Measurements from ENCODE around the gene ARHGAP26. TPM values are rescaled to one million over a fixed set of nuclear protein-coding genes. Genes with fewer than 3 reads are reported as not detected.

The ARHGAP26 gene
- total RNA-seq, 1 experiment from 2014 or later: 34.5 TPM

- Histone ChIP-seq H3K4me3 (replicated peaks in 1 of 2; ENCODE audit: low read depth in 1 of 2, low read length in 2 of 2) (no peak overlapping the region), H3K4me2 (ENCODE audit: low read length) (no peak overlapping the region), H3K27ac (ENCODE audit: low read depth, low read length) (no peak overlapping the region), H3K9me2 (ENCODE audit: insufficient read depth) (no peaks in the 10 kb centered on the region), H3K9me3 (ENCODE audit: control insufficient read depth in 1 of 2, insufficient read depth in 1 of 2, low read depth in 1 of 2, low read length in 2 of 2) (no peaks in the 10 kb centered on the region), H4K20me1 (ENCODE audit: insufficient read depth) (no peaks in the 10 kb centered on the region), H3K27me3 (ENCODE audit: insufficient read depth, low read length) (no peaks in the 10 kb centered on the region), H3K9ac (ENCODE audit: low read length) (no peak overlapping the region), H3K79me2 (ENCODE audit: insufficient read depth, low read length) (no peaks in the 10 kb centered on the region), H3K4me1 (ENCODE audit: control insufficient read depth in 1 of 2, insufficient read depth in 2 of 2, low read length in 2 of 2) (peaks cover 0 to 3% of the 10 kb centered on the region in 2 experiments; a peak in 1 of 4 replicates), H2AFZ (ENCODE audit: low read depth, low read length, poor library complexity, severe bottlenecking) (no peak overlapping the region), H3K36me3 (ENCODE audit: control insufficient read depth in 1 of 2, insufficient read depth in 2 of 2, low read length in 2 of 2) (no peaks in the 10 kb centered on the region)
- ATAC-seq (no peak), DNase-seq (ENCODE audit: low read depth, low spot score) (no peak)
- TF ChIP-seq POLR2A (IDR thresholded peaks at IDR 0.05; ENCODE audit: borderline replicate concordance, extremely low read depth, insufficient read depth, insufficient read length) (no peak), SIN3A (IDR thresholded peaks at IDR 0.05; ENCODE audit: low read depth) (no peak), FOSL1 (IDR thresholded peaks at IDR 0.05; ENCODE audit: low read depth) (no peak), JUND (IDR thresholded peaks at IDR 0.05) (no peak), MAX (IDR thresholded peaks at IDR 0.05) (no peak), EGR1 (IDR thresholded peaks at IDR 0.05; ENCODE audit: low read depth) (no peak)
- CTCF ChIA-PET: no interaction called here
- RAD21 ChIA-PET (ENCODE audit: low non-redundant PET in 1 of 2, low total read pairs in 2 of 2, uncharacterized antibody in 2 of 2, unreplicated experiment in 2 of 2): no interaction called here
- POLR2A ChIA-PET: no interaction called here
- intact Hi-C loops (cut with micrococcal nuclease): no loop called here
- no TSS peak for BruUV-seq (replicated peaks)
These were observed 444.3 kb downstream of the ARHGAP26 start for GRCh38 chr5:143214458-143214857.

GRCh38 chr5:143214890-143215289, 444.7 kb downstream of the ARHGAP26 start:
- POLR2A ChIA-PET: no interaction called here
- Histone ChIP-seq H3K27me3 (ENCODE audit: insufficient read depth, low read length) (no peaks in the 10 kb centered on the region), H3K79me2 (ENCODE audit: insufficient read depth, low read length) (no peaks in the 10 kb centered on the region), H2AFZ (ENCODE audit: low read depth, low read length, poor library complexity, severe bottlenecking) (no peak overlapping the region), H3K27ac (ENCODE audit: low read depth, low read length) (no peak overlapping the region), H3K4me1 (ENCODE audit: control insufficient read depth in 1 of 2, insufficient read depth in 2 of 2, low read length in 2 of 2) (peaks cover 0 to 7% of the 10 kb centered on the region in 2 experiments; a peak in 1 of 4 replicates), H3K9me2 (ENCODE audit: insufficient read depth) (no peaks in the 10 kb centered on the region), H3K4me3 (replicated peaks in 1 of 2; ENCODE audit: low read depth in 1 of 2, low read length in 2 of 2) (no peak overlapping the region), H3K4me2 (ENCODE audit: low read length) (no peak overlapping the region), H3K36me3 (ENCODE audit: control insufficient read depth in 1 of 2, insufficient read depth in 2 of 2, low read length in 2 of 2) (no peaks in the 10 kb centered on the region), H4K20me1 (ENCODE audit: insufficient read depth) (no peaks in the 10 kb centered on the region), H3K9me3 (ENCODE audit: control insufficient read depth in 1 of 2, insufficient read depth in 1 of 2, low read depth in 1 of 2, low read length in 2 of 2) (no peaks in the 10 kb centered on the region), H3K9ac (ENCODE audit: low read length) (no peak overlapping the region)
- CTCF ChIA-PET: no interaction called here
- DNase-seq (ENCODE audit: low read depth, low spot score) (no peak), ATAC-seq (no peak)
- BruUV-seq (replicated peaks): no TSS peak
- intact Hi-C loops (cut with micrococcal nuclease): no loop called here
- no peak for TF ChIP-seq POLR2AphosphoS5 (IDR thresholded peaks at IDR 0.05; ENCODE audit: low read depth, low read length)
- RAD21 ChIA-PET (ENCODE audit: low non-redundant PET in 1 of 2, low total read pairs in 2 of 2, uncharacterized antibody in 2 of 2, unreplicated experiment in 2 of 2): no interaction called here
